Epithelial cell of esophagus (primary cell): ENCODE measurements around the gene TPCN2.

ENCODE experiments used
- DNase-seq: peaks from one replicate; pipeline ENCODE4 v3.0.0; 2010; ENCODE audit warnings: low read depth
- H3K4me3 ChIP-seq: 2 replicates; pipeline ENCODE4 v1.5.1; 2011; ENCODE audit warnings: mild to moderate bottlenecking, low read length, control low read depth
- TF ChIP-seq, protein P1 (sequence below): IDR thresholded peaks from 2 replicates; pipeline ENCODE4 v1.5.1; 2011; ENCODE audit warnings: low read depth, mild to moderate bottlenecking, low read length, control low read depth, inconsistent platforms; ENCODE audit not compliant: insufficient read depth; ENCODE audit errors: missing control alignments

The TPCN2 gene

DNA sequence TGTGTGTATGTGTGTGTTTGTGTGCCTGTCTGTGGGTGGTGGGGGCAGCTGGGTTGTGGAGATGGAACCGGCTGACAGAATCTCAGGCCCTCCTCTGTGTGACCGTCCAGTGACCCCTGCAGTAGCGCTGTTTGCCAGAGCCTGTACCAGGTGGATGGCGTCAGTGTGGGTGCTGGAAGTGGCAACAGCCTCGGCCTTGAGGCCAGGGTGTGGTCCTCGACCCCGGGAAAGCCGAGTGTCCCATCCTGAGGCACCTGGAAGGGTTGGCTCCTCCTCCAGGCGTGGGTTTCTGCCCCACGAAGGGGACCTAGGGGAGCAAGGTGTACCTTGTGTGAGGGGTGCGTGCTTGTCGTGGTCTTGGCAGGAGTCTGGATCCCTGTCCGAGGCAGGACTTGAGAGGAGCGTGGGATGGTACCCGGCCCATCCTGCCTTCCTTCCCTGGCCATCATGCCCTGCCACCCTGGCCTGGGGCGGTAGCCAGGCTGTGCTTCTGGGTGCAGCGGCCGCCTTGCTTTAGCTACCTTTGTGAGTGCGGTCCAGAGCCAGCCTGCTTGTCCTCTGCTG, 16.5 kb downstream of the TPCN2 start:
- TF ChIP-seq, protein P1, sequence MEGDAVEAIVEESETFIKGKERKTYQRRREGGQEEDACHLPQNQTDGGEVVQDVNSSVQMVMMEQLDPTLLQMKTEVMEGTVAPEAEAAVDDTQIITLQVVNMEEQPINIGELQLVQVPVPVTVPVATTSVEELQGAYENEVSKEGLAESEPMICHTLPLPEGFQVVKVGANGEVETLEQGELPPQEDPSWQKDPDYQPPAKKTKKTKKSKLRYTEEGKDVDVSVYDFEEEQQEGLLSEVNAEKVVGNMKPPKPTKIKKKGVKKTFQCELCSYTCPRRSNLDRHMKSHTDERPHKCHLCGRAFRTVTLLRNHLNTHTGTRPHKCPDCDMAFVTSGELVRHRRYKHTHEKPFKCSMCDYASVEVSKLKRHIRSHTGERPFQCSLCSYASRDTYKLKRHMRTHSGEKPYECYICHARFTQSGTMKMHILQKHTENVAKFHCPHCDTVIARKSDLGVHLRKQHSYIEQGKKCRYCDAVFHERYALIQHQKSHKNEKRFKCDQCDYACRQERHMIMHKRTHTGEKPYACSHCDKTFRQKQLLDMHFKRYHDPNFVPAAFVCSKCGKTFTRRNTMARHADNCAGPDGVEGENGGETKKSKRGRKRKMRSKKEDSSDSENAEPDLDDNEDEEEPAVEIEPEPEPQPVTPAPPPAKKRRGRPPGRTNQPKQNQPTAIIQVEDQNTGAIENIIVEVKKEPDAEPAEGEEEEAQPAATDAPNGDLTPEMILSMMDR = no peak
- DNase-seq = no peak
- H3K4me3 ChIP-seq = no peak overlapping the region

DNA sequence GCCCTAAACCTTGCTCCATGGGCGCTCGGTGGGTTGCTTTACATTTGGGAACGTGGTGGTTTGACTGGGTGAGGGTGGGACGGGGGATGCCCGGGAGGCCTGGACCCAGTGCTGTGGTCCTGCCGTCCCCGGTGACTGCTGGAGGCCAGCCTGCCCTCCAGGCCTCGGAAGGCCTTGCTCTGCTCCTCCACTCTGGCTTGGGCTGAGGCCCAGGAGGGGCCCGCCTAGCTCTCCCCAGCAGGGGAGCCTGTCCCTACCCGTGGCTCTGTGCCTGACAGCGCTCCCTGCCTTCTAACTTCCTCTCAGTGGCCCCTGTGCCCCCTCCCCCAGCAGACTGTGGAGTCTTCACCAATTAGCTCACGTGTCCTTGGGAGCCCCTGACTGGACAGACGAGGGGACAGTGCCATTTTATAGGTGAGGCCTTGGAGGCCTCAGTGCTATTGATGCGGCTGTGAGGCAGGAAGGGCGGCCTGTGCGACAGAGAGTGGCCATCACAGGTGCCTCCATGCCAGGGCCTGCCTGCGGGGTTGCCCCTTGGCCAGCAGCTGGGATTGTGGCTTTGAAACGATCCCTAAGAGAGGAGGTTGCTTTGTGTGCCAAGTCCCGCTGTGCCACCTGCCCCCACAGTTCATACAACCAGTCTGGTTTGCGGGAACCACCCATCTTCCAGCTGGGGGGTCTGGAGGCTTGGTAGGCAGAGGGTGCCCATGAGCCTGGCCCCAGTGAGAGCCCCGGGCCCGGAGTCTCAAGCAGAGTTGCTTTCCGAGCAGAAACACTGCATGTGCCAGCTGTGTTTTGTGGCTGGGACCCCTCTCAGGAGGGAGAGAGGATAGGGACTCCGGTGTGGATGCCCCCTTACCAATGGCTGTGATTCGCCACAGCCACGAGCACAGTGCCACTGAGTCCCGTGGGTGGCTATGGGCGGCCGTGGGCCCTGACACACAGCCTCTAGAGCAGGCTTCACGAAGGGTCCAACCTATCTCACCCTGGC, 17.7 kb downstream of the TPCN2 start:
- no peak overlapping the region for H3K4me3 ChIP-seq
- no peak for DNase-seq
- TF ChIP-seq, protein P1 = no peak

DNA sequence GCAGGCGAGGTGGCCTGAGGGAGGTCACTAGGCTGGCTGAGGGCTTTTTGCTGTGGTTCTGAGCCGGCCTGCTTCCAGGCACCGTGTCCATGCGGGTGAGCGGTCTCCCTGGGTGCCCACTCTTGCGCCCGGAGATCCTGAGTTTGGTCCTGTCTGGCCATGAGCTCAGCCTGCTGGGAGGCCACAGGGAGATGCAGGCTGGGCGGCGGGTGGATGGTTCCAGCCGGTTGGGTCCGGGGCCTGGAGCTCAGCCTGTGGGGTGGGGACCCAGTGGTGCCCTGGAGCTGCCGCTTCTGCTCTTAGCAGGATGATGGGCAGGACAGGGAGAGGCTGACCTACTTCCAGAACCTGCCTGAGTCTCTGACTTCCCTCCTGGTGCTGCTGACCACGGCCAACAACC, 18.5 kb downstream of the TPCN2 start:
- TF ChIP-seq, protein P1 = no peak
- no peak for DNase-seq
- H3K4me3 ChIP-seq = no peak overlapping the region

DNA sequence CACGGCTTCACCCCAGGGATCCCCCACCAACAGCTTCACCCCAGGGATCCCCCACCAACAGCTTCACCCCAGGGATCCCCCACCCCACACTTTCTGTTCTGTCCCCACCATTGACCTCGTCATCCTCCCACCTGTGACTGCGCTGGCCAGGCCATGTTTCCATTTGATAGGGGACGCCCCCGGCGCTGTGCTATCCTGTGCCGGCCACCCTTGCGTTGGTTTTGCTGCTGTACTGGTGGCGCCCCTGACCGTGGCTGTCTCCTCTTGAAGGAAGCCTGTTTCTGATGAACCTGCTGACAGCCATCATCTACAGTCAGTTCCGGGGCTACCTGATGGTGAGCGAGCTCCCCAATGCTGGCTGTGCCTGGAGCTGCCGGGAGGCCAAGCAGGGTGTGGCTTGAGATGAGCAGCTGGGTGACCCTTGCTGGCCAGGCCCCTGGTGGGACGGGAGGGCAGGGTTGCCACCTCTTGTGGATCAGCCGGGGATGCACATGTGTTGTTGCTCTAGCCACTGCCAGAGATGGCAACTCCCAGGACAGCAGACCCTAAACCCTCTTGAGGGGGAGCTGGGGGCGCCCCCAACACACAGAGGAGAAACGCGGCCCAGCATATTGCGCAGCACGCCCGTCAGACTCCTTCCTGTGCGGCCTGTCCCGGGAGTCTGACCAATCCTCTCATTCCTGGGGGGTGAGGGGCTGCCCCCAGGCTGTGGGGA, 22.5 kb downstream of the TPCN2 start:
- no peak for DNase-seq
- H3K4me3 ChIP-seq = no peak overlapping the region
- TF ChIP-seq, protein P1 = no peak

DNA sequence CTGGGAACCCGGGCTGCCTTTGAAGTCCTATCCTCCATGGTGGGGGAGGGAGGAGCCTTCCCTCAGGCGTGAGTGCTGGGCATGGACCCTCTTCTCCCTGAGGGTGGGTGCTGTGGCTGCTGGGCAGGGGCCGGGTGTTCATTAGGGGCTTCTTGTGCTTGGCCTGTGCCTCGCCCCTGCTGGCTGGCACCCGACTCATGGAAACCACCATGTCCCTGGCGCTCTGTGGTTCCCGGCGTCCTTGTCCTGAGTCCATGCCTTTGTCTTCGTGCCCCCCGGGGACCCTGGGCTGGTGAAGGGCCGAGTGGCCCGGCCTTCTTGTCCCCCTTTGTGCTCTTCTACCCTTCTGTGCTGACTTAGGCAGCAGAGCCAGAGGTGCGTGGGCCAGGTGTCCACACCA, 23.2 kb downstream of the TPCN2 start:
- H3K4me3 ChIP-seq = no peak overlapping the region
- TF ChIP-seq, protein P1 = no peak
- no peak for DNase-seq

DNA sequence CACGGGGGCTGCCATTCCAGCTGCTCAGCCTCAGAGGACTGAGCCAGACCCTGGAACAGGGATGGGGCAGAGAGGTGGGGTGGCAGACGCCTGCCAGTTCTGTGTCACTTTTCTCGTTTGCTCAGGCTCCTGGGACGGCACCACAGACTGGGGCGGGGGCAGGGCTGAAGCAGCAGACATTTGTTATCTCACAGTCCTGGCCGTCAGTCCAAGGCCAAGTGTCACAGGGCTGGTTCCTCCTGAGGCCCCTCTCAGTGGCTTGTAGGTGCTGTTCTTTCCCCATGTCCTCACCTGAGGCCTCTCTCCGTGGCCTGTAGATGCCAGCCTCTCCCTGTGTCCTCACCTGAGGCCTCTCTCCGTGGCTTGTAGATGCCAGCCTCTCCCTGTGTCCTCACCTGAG, 24.7 kb downstream of the TPCN2 start:
- DNase-seq = no peak
- TF ChIP-seq, protein P1 = no peak
- no peak overlapping the region for H3K4me3 ChIP-seq
